HTERT RPE-1 (cell line): ENCODE data around the gene RUVBL2.
"Not testable (repeated sequence)": the region's sequence is repeated elsewhere in the genome, so short reads cannot be mapped to it uniquely, and the experiment has no call there.

Experiments used
- in situ Hi-C: fragments of 300-500 bp; cut with MboI; formaldehyde crosslinking; loops from 4 replicates; pipeline ENCODE4 v1.14.3; 2020; ENCODE audit warnings: low sequenced_read_pairs

The RUVBL2 gene

GRCh38 chr19:49038557-49039276, 45.0 kb downstream of the RUVBL2 start:
- in situ Hi-C loops, result not testable (repeated sequence)

GRCh38 chr19:49039736-49040135, 46.0 kb downstream of the RUVBL2 start:
- in situ Hi-C loops, result not testable (repeated sequence)

GRCh38 chr19:49042177-49042576, 48.5 kb downstream of the RUVBL2 start:
- in situ Hi-C loops, result no loop called here

- in situ Hi-C loops, result not testable (repeated sequence)
Measured at GRCh38 chr19:49042666-49043065, 49.0 kb downstream of the RUVBL2 start.

GRCh38 chr19:49043548-49043947, 49.9 kb downstream of the RUVBL2 start, which contains the start of gene CGB5:
Gene CGB5 (plus strand): TSS chr19:49043848. CDS start chr19:49044210, 362 bp downstream.
- in situ Hi-C loops, result not testable (repeated sequence)

GRCh38 chr19:49049011-49049410, 55.3 kb downstream of the RUVBL2 start, which contains the start of gene CGB8:
Gene CGB8 (minus strand): TSS chr19:49049111. CDS start chr19:49048739, 372 bp downstream.
- in situ Hi-C loops, result not testable (repeated sequence)

- in situ Hi-C loops, result not testable (repeated sequence)
Measured at GRCh38 chr19:49049834-49050233, 56.1 kb downstream of the RUVBL2 start.

- in situ Hi-C loops, result not testable (repeated sequence)
Measured at GRCh38 chr19:49050376-49051033, 56.8 kb downstream of the RUVBL2 start.

GRCh38 chr19:49056101-49056901, 62.6 kb downstream of the RUVBL2 start:
- in situ Hi-C loops, result no loop called here

- in situ Hi-C loops, result not testable (repeated sequence)
Measured at GRCh38 chr19:49056902-49057596, 63.4 kb downstream of the RUVBL2 start.

- in situ Hi-C loops, result no loop called here
Measured at GRCh38 chr19:49057636-49058234, 64.0 kb downstream of the RUVBL2 start, which contains the start of gene CGB7. Gene CGB7 (minus strand): TSS chr19:49057749. CDS start chr19:49055375, 2,374 bp downstream.

- in situ Hi-C loops, result no loop called here
Measured at GRCh38 chr19:49058562-49058961, 64.9 kb downstream of the RUVBL2 start.

GRCh38 chr19:49059053-49059452, 65.4 kb downstream of the RUVBL2 start:
- in situ Hi-C loops, result no loop called here

GRCh38 chr19:49061000-49061399, 67.3 kb downstream of the RUVBL2 start:
- in situ Hi-C loops, result no loop called here

GRCh38 chr19:49061445-49061844, 67.8 kb downstream of the RUVBL2 start:
- in situ Hi-C loops, result no loop called here

GRCh38 chr19:49064029-49064629, 70.4 kb downstream of the RUVBL2 start:
- in situ Hi-C loops, result no loop called here

GRCh38 chr19:49064768-49065611, 71.3 kb downstream of the RUVBL2 start, which contains the start of gene NTF4:
Gene NTF4 (minus strand): TSS chr19:49064818. CDS start chr19:49061997, 2,821 bp downstream.
- in situ Hi-C loops, result no loop called here
